Lower leg skin (tissue), 4 donors: Measurements from ENCODE around the gene RBFOX2. TPM values are rescaled to one million over a fixed set of nuclear protein-coding genes. Genes with fewer than 3 reads are reported as not detected.

Source experiments
- DNase-seq, 2 donors: peaks; one replicate each; pipeline ENCODE4 v3.0.0-alpha.2; 2019; ENCODE audit warnings: low spot score in 2 of 2
- H3K4me3 ChIP-seq: fragments of 200-600 bp; sonication (generic); 2 replicates; pipeline ENCODE4 v1.5.1; 2017; ENCODE audit warnings: mild to moderate bottlenecking, low read depth; ENCODE audit not compliant: poor library complexity, severe bottlenecking
- POLR2A ChIP-seq, 2 donors: fragments of 450-650 bp; IDR thresholded peaks; one replicate each; pipeline ENCODE4 v1.6.1; 2016 to 2017; ENCODE audit warnings: antibody characterized with exemption in 2 of 2, mild to moderate bottlenecking in 1 of 2, moderate library complexity in 1 of 2
- WGBS, 2 donors: methylation state at CpG; one replicate each; pipeline ENCODE4 v1.1.5; 2018; 5-methylcytosine and 5-hydroxymethylcytosine counted together
- intact Hi-C: fragments of 100-400 bp; cut with DNase I; formaldehyde crosslinking; loops from one replicate; pipeline ENCODE4 v1.15.0; 2023; ENCODE audit warnings: low total_unique reads
- total RNA-seq, 4 donors: library from RNA; depleted of rRNA; stranded (reverse); fragments of >200 nt; gene quantifications; one replicate each; pipeline ENCODE4 v1.1.0, GENCODE V29; 2016
- TF ChIP-seq, protein P1 (sequence below), 3 donors: fragments of 450-650 bp; IDR thresholded peaks; one replicate each; pipeline ENCODE4 v1.5.1; 2016; ENCODE audit warnings: antibody characterized with exemption in 3 of 3, mild to moderate bottlenecking in 3 of 3, moderate library complexity in 2 of 3

RBFOX2 gene
- total RNA-seq, 4 donors from 2014 or later = 40.9 to 56.5 (median 51.1) TPM

DNA sequence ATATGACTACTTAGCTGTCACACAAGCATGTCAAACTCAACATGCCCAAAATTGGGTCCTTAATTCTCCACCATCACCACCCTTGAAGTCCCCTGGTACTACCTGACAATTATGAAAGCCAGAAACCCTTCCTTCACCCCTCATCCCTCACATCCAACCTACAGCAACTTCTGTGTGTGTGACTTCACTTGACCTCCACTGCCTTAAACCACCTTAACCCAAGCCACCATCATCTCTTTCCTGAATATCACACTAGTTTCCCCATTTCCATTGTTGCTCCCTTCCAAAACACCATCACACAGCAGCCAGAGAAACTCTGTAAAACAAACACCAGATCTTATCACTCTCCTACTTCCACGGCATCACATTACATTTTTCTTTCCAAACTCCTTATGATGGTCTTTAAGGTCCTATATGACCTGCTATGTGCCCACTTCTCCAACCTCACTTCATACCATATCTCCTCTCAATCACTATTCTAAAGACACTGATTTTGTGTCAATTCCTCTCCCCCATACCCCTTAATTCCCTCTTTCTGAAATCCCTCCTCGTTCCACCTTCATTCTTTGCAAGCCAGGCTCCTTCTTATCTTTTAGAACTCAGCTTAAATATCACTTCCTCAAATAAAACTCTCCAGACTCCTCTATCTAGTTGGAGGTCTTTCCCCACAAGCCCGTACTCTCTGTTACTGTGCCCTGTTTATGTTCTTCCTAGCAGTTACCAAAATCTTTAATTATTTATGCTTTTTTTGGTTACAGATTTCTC is 124.9 kb downstream of the RBFOX2 start:
- H3K4me3 ChIP-seq = no peak overlapping the region
- 52 to 58% methylated on average over 3 of the region's 3 CpGs for WGBS, 2 donors
- no peak for TF ChIP-seq POLR2A (IDR thresholded peaks at IDR 0.05)
- TF ChIP-seq, protein P1, sequence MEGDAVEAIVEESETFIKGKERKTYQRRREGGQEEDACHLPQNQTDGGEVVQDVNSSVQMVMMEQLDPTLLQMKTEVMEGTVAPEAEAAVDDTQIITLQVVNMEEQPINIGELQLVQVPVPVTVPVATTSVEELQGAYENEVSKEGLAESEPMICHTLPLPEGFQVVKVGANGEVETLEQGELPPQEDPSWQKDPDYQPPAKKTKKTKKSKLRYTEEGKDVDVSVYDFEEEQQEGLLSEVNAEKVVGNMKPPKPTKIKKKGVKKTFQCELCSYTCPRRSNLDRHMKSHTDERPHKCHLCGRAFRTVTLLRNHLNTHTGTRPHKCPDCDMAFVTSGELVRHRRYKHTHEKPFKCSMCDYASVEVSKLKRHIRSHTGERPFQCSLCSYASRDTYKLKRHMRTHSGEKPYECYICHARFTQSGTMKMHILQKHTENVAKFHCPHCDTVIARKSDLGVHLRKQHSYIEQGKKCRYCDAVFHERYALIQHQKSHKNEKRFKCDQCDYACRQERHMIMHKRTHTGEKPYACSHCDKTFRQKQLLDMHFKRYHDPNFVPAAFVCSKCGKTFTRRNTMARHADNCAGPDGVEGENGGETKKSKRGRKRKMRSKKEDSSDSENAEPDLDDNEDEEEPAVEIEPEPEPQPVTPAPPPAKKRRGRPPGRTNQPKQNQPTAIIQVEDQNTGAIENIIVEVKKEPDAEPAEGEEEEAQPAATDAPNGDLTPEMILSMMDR (IDR thresholded peaks at IDR 0.05) = no peak
- DNase-seq = no peak
- intact Hi-C loops = no loop called here

DNA sequence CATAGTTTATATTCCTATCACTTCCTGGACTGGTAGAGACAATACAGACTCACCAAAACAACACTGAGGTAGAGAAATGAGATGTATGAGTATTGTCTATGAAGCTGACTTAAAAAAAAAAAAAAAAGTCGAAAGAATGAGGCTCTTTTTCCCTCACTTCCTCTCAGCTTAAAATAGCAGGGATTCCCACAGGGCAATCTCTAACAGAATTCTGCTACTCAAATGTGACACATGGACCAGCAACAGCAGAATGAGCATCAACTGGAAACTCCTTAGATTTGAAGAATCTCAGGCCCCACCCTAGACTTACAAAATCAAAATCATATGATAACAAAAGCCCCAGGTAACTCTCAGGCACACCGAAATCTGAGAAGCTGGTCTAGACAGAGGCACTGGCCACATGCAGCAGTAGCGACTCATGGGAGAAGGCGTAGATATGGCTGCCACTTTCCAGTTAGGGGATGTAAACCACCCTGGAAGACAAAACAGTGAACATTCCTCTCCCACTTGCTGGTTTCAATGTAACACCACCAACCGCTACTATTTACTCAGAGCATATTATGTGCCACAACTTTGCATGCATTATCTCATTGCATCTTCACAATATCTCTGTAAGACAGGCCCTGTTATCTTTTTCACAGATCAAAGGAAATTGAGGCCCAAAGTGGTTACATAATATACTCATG is 128.0 kb downstream of the RBFOX2 start:
- no peak overlapping the region for H3K4me3 ChIP-seq
- no peak for DNase-seq
- TF ChIP-seq, protein P1 (IDR thresholded peaks at IDR 0.05) = no peak
- TF ChIP-seq POLR2A (IDR thresholded peaks at IDR 0.05) = no peak
- intact Hi-C loops = no loop called here
- WGBS, 2 donors = 60% methylated on average over 5 of the region's 5 CpGs

DNA sequence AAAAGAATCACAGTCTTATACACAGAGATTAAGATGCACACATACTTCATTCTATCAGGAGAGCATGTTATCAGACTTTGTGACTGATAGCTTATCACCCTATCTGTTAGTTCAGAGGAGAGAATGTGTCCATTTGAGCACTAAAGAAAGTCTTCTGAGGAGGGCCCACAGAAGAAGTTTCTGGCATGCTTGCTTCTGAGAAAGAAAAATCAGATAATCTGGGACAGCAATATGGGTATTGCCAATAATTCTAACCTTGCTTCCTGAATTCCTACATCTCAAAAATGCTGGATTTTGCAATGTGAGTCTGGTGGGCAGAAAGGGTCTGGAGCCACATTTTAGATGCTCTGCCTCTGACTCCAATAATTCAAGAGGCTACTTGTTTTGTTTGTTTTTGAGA is 128.9 kb downstream of the RBFOX2 start:
- intact Hi-C loops = no loop called here
- DNase-seq = no peak
- TF ChIP-seq, protein P1 (IDR thresholded peaks at IDR 0.05) = no peak
- no peak for TF ChIP-seq POLR2A (IDR thresholded peaks at IDR 0.05)
- no peak overlapping the region for H3K4me3 ChIP-seq

DNA sequence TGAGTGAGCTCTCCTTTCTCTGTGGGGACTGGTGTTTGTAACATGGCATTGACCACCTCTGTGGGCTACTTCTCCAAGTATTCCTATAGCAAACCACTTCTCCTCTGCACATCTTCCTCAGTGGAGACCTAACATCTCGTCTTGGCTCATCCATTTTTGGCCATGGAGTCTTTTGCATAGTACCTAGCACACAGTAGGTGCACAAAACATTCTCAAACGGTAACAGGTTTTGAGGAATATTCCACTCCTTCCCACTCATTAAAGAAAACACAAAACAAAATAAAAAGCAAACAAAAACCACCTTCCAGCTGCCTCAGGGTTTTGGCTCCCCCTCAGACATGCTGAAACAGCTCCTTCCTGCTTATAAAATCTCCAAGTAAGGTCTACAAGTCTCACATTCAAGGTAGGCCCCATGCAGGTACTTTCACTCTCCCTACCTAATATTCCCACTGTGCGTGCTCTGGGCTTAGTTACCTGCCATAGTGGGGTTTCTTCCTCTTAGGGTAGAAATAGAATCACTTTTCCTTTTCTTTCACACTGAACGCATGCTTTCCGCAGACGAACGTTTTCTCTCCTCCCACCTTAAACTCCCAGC is 132.4 kb downstream of the RBFOX2 start:
- DNase-seq = no peak
- intact Hi-C loops = no loop called here
- TF ChIP-seq, protein P1 (IDR thresholded peaks at IDR 0.05) = no peak
- TF ChIP-seq POLR2A (IDR thresholded peaks at IDR 0.05) = no peak
- 55 to 56% methylated on average over 7 of the region's 7 CpGs for WGBS, 2 donors
- no peak overlapping the region for H3K4me3 ChIP-seq

DNA sequence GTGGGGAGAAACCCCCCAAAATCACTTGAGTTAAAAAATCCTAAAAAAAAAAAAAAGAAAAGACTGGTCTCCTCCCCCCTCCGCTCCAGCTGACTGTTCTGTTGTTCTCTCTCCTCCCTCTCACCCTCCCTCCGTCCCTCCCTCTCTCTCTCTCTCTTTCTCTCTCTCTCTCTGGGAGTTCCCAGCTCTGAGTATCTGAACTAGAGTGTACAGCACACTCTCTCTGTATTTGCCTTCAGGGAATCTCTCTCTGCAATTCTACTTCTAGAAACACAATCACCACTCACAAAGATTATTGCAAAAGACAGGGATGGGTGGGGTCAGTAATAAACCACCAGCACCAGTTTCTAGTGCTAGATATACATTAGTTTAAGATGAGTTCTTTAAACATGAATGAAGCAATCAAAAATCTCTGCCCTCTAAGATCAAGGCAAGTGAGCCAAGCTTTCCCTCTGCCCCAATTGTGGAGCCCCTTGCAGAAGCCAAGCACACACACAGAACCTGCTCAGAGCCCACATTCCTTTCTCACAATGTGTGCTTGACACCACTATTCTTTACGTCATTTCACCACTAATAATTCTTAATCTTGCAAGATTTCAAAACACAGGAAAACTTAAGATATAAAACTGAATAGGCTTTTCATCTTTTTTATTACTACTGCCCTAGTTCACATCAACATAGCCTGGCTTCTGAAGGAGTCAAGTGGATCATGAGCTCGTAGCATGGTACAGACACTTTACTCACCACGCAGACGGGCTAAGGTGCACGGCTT is 133.5 kb downstream of the RBFOX2 start:
- DNase-seq = peak in 1 of 2 donors; percentile 36
- intact Hi-C loops = no loop called here
- WGBS, 2 donors = 40 to 42% methylated on average over 7 of the region's 7 CpGs
- TF ChIP-seq POLR2A (IDR thresholded peaks at IDR 0.05) = no peak
- TF ChIP-seq, protein P1 (IDR thresholded peaks at IDR 0.05) = no peak
- no peak overlapping the region for H3K4me3 ChIP-seq
